KG1 (cell line): ENCODE results near the gene TNFRSF21.
"Not testable (repeated sequence)": the region's sequence is repeated elsewhere in the genome, so short reads cannot be mapped to it uniquely, and the experiment has no call there.

Source experiments
- DNase-seq: peaks from one replicate; lab custom pipeline; 2025; lab: John Stamatoyannopoulos, UW

The TNFRSF21 gene

GRCh38 chr6:47309291-47310130, at the start of gene TNFRSF21:
TNFRSF21 (minus strand) TSS chr6:47309905; CDS start chr6:47309511, 394 bp downstream.
- peak; percentile 47 for DNase-seq

- DNase-seq, result no peak
Observed at GRCh38 chr6:47358440-47359225, 48.9 kb upstream of the TNFRSF21 start.

GRCh38 chr6:47357827-47358226, 48.1 kb upstream of the TNFRSF21 start:
- peak; percentile 14 for DNase-seq

GRCh38 chr6:47355496-47355895, 45.8 kb upstream of the TNFRSF21 start:
- no peak for DNase-seq

GRCh38 chr6:47353871-47354270, 44.2 kb upstream of the TNFRSF21 start:
- DNase-seq, result peak; percentile 28

GRCh38 chr6:47352966-47353365, 43.3 kb upstream of the TNFRSF21 start:
- no peak for DNase-seq

GRCh38 chr6:47352194-47352920, 42.7 kb upstream of the TNFRSF21 start:
- DNase-seq, result no peak

GRCh38 chr6:47351621-47352020, 41.9 kb upstream of the TNFRSF21 start:
- DNase-seq, result no peak

GRCh38 chr6:47349931-47350330, 40.2 kb upstream of the TNFRSF21 start:
- no peak for DNase-seq

GRCh38 chr6:47348316-47348863, 38.7 kb upstream of the TNFRSF21 start:
- DNase-seq, result no peak

GRCh38 chr6:47345761-47346160, 36.1 kb upstream of the TNFRSF21 start:
- DNase-seq, result no peak

- DNase-seq, result no peak
Observed at GRCh38 chr6:47344022-47344421, 34.3 kb upstream of the TNFRSF21 start.

GRCh38 chr6:47343600-47343999, 33.9 kb upstream of the TNFRSF21 start:
- no peak for DNase-seq

- no peak for DNase-seq
Observed at GRCh38 chr6:47342824-47343223, 33.1 kb upstream of the TNFRSF21 start.

GRCh38 chr6:47337519-47337918, 27.8 kb upstream of the TNFRSF21 start:
- DNase-seq, result no peak

- DNase-seq, result no peak
Observed at GRCh38 chr6:47336334-47336733, 26.6 kb upstream of the TNFRSF21 start.

- no peak for DNase-seq
Observed at GRCh38 chr6:47335466-47335865, 25.8 kb upstream of the TNFRSF21 start.

GRCh38 chr6:47334334-47334733, 24.6 kb upstream of the TNFRSF21 start:
- no peak for DNase-seq

GRCh38 chr6:47328606-47329005, 18.9 kb upstream of the TNFRSF21 start:
- not testable (repeated sequence) for DNase-seq

GRCh38 chr6:47328139-47328538, 18.4 kb upstream of the TNFRSF21 start:
- DNase-seq, result not testable (repeated sequence)

GRCh38 chr6:47323887-47324286, 14.2 kb upstream of the TNFRSF21 start:
- no peak for DNase-seq

- DNase-seq, result no peak
Observed at GRCh38 chr6:47323321-47323720, 13.6 kb upstream of the TNFRSF21 start.
